22Rv1 (cell line): ENCODE results near the gene KLHL40.

Source experiments
- H3K27ac ChIP-seq: fragments of 450-650 bp; 2 replicates; pipeline ENCODE4 v1.5.1; 2017
- CTCF ChIP-seq: fragments of 450-650 bp; IDR thresholded peaks from 2 replicates; pipeline ENCODE4 v1.5.1; 2017; ENCODE audit warnings: mild to moderate bottlenecking
- ZFX ChIP-seq: fragments of 450-650 bp; IDR thresholded peaks from 2 replicates; pipeline ENCODE4 v1.6.1; 2017; ENCODE audit warnings: antibody characterized with exemption, borderline replicate concordance

KLHL40 gene

GRCh38 chr3:42698216-42698910 lies 13.0 kb downstream of the KLHL40 start:
- no peak overlapping the region for H3K27ac ChIP-seq
- TF ChIP-seq ZFX (no peak), CTCF (no peak)

- H3K27ac ChIP-seq, result no peak overlapping the region
- TF ChIP-seq CTCF, result no peak
- no peak for TF ChIP-seq ZFX
Observed at GRCh38 chr3:42698911-42699230, 13.5 kb downstream of the KLHL40 start.

GRCh38 chr3:42699511-42699971 lies 14.2 kb downstream of the KLHL40 start:
- TF ChIP-seq ZFX (no peak), CTCF (no peak)
- no peak overlapping the region for H3K27ac ChIP-seq

- H3K27ac ChIP-seq, result no peak overlapping the region
- TF ChIP-seq CTCF, result no peak
- TF ChIP-seq ZFX, result no peak
Observed at GRCh38 chr3:42700366-42701288, 15.3 kb downstream of the KLHL40 start.

- TF ChIP-seq CTCF, result no peak
- no peak for TF ChIP-seq ZFX
- no peak overlapping the region for H3K27ac ChIP-seq
Observed at GRCh38 chr3:42701371-42702065, 16.2 kb downstream of the KLHL40 start.

GRCh38 chr3:42702066-42702951 lies 17.0 kb downstream of the KLHL40 start, which contains the start of gene HHATL:
TSS of gene HHATL (minus strand) at chr3:42702798. CDS start at chr3:42700826, 1,972 bp downstream.
- no peak within 1 kb of the TSS for H3K27ac ChIP-seq
- TF ChIP-seq CTCF (no peak), ZFX (no peak)
